Endothelial cell of umbilical vein (primary cell): Measurements from ENCODE around the gene CARD14. TPM values are rescaled to one million over a fixed set of nuclear protein-coding genes. Genes with fewer than 3 reads are reported as not detected.

Source experiments
- BruUV-seq: library from RNA; stranded (reverse); fragments of 400-500 nt; replicated peaks from 2 replicates; lab custom pipeline; 2021; lab: Mats Ljungman, UMichigan
- CTCF ChIA-PET: fragments of 300-600, 350-600 bp; sonication (Branson Sonifier 250); formaldehyde crosslinking; loops from one replicate; lab custom pipeline; 2021; ENCODE audit warnings: antibody characterized with exemption, inconsistent platforms; lab: Charles Lee
- POLR2A ChIA-PET: fragments of 300-600, 350-600 bp; sonication (Branson Sonifier 250); formaldehyde crosslinking; loops from one replicate; lab custom pipeline; 2021; ENCODE audit warnings: antibody characterized with exemption, inconsistent platforms; lab: Charles Lee
- DNase-seq: peaks from one replicate; pipeline ENCODE4 v3.0.0-alpha.2; 2011; ENCODE audit warnings: low read depth, low spot score
- FAIRE-seq: peaks from 2 replicates; lab custom pipeline; 2011; peaks lifted over from hg19 to GRCh38; lab: Jason Lieb, UNC
- H2AFZ ChIP-seq: 2 replicates; pipeline ENCODE4 v1.6.0; 2012; ENCODE audit warnings: low read depth, low read length, control low read depth, inconsistent platforms
- H3K27ac ChIP-seq: 2 replicates; pipeline ENCODE4 v1.5.1; 2011; ENCODE audit warnings: low read depth, mild to moderate bottlenecking, control low read depth, low read length, moderate library complexity; ENCODE audit not compliant: insufficient read depth
- H3K27me3 ChIP-seq, 2 experiments: 2 replicates each; pipeline versions ENCODE4 v1.6.0 to v1.6.1; 2011; ENCODE audit warnings: low read length in 2 of 2, mixed read lengths in 1 of 2; ENCODE audit not compliant: control insufficient read depth in 2 of 2, insufficient read depth in 2 of 2
- H3K36me3 ChIP-seq, 2 experiments: 2 replicates in 1 of 2; 3 replicates in 1 of 2; pipeline ENCODE4 v1.5.1; 2011; ENCODE audit warnings: low read length in 2 of 2, mild to moderate bottlenecking in 1 of 2, moderate library complexity in 1 of 2; ENCODE audit not compliant: control insufficient read depth in 2 of 2, insufficient read depth in 2 of 2; ENCODE audit errors: extremely low read depth in 1 of 2
- H3K4me1 ChIP-seq: 3 replicates; pipeline ENCODE4 v1.5.1; 2011; ENCODE audit warnings: mild to moderate bottlenecking, low read length; ENCODE audit not compliant: control insufficient read depth, insufficient read depth; ENCODE audit errors: extremely low read depth
- H3K4me2 ChIP-seq: 2 replicates; pipeline ENCODE4 v1.6.1; 2011; ENCODE audit warnings: low read length, control low read depth, mixed read lengths; ENCODE audit not compliant: insufficient read depth
- H3K4me3 ChIP-seq, 3 experiments: fragments of 200-600 bp in 1 of 3; sonication (generic), shearing (Covaris generic) in 1 of 3; replicated peaks in 1 of 3; 2 replicates each; pipeline ENCODE4 v1.5.1; 2011 to 2016; ENCODE audit warnings: control low read depth in 3 of 3, low read length in 3 of 3, mild to moderate bottlenecking in 2 of 3, inconsistent platforms in 1 of 3, low read depth in 1 of 3, moderate library complexity in 1 of 3; ENCODE audit not compliant: insufficient read depth in 1 of 3
- H3K79me2 ChIP-seq: 2 replicates; pipeline ENCODE4 v1.6.0; 2012; ENCODE audit warnings: low read length, inconsistent platforms; ENCODE audit not compliant: control insufficient read depth, insufficient read depth
- H3K9ac ChIP-seq: replicated peaks from 2 replicates; pipeline ENCODE3; 2011; ENCODE audit warnings: low read length, control low read depth; ENCODE audit not compliant: insufficient read depth; ENCODE audit errors: extremely low read depth
- H3K9me1 ChIP-seq: replicated peaks from 3 replicates; pipeline ENCODE4 v1.6.0; 2011; ENCODE audit warnings: mild to moderate bottlenecking, low read length; ENCODE audit not compliant: control insufficient read depth, insufficient read depth; ENCODE audit errors: extremely low read depth
- H3K9me3 ChIP-seq: replicated peaks from 2 replicates; pipeline ENCODE4 v1.5.1; 2012; ENCODE audit warnings: low read length, inconsistent platforms; ENCODE audit not compliant: control insufficient read depth, insufficient read depth
- H4K20me1 ChIP-seq: replicated peaks from 2 replicates; pipeline ENCODE3; 2011; ENCODE audit warnings: mild to moderate bottlenecking, low read length; ENCODE audit not compliant: control insufficient read depth, insufficient read depth; ENCODE audit errors: extremely low read depth
- CTCF ChIP-seq, 2 donors: IDR thresholded peaks; 1 replicate in 1 of 2; 2 replicates in 1 of 2; pipeline ENCODE4 v1.5.1; 2011; ENCODE audit warnings: low read length in 2 of 2, mild to moderate bottlenecking in 2 of 2, moderate library complexity in 2 of 2, control low read depth in 1 of 2, inconsistent platforms in 1 of 2, low read depth in 1 of 2; ENCODE audit not compliant: insufficient read depth in 1 of 2; ENCODE audit errors: extremely low read depth in 1 of 2
- MAX ChIP-seq: IDR thresholded peaks from 2 replicates; pipeline ENCODE4 v1.6.1; 2011; ENCODE audit not compliant: insufficient read depth, insufficient read length
- dilution Hi-C: fragments of 300-500 bp; cut with MboI; formaldehyde crosslinking; loops from one replicate; pipeline ENCODE4 v1.15.0; 2019; ENCODE audit warnings: low sequenced_read_pairs; ENCODE audit not compliant: extremely low pct_ligation_motif_present
- intact Hi-C: fragments of 100-400 bp; cut with micrococcal nuclease; formaldehyde crosslinking; loops from one replicate; pipeline ENCODE4 v1.10.0; 2022
- polyA plus RNA-seq, 4 experiments: library from polyadenylated mRNA; depleted of rRNA in 3 of 4; stranded (reverse) in 3 of 4; unstranded in 1 of 4; fragments of >200 nt; gene quantifications; 2 replicates each; pipeline versions ENCODE4 v1.2.1 to v1.2.3, GENCODE V29; 2011 to 2012; ENCODE audit warnings: missing spikeins in 1 of 4
- total RNA-seq: library from RNA; stranded (reverse); gene quantifications from 2 replicates; pipeline ENCODE4 v1.2.3, GENCODE V29; 2021

Gene CARD14
- total and polyA plus RNA-seq, 2 donors (not counting 3 experiments of a cell fraction or from before 2014, with no cell fraction given): not detected

DNA sequence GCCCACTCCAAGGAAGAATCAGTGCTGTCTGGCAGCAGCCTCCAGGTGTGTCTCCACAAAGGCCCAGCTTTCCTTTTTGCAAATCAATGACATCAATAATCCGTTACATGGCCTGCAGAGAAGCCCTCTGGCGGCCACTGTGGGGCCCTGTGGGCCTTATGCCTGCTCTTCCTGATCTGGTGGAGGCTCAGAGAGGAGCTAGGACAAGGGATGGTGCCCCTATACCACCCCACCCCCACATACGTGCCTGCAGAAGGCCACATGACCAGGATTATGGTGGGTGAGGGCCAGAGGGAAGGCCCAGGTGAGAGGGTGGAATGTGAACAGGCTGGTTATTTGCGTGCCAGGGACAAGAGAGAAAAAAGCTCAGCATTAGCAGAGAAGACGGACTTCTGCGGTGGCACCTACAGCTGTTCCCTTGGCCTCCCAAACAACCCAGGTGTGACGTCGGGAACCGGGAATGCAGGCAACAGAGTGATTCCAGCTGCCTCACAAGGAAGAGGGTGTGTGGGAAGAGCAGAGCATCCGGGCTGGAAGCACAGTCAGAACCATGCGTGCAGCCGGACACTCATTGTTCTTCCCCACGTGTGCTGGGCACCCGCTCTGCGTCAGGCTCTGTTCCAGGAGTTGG lies 45.4 kb upstream of the CARD14 start:
- Histone ChIP-seq H4K20me1 (no peaks in the 10 kb centered on the region), H3K9ac (no peak overlapping the region), H3K4me2 (no peak overlapping the region), H3K27me3 (peaks cover 18 to 19% of the 10 kb centered on the region in 2 experiments), H3K79me2 (no peaks in the 10 kb centered on the region), H3K4me1 (no peaks in the 10 kb centered on the region), H3K9me1 (no peaks in the 10 kb centered on the region), H3K9me3 (no peaks in the 10 kb centered on the region), H3K27ac (no peak overlapping the region), H3K36me3 (no peaks in the 10 kb centered on the region), H3K4me3 (no peak overlapping the region), H2AFZ (no peak overlapping the region)
- no TSS peak for BruUV-seq
- intact Hi-C loops: loop anchor here (1.0 to 5.0 kb wide), 2 partner anchors 42 to 117 kb away; no protein-coding TSS in a partner anchor
- DNase-seq: peak; percentile 23
- CTCF ChIA-PET: interaction anchor here (0.7 to 2.3 kb wide), 23 partner anchors 8 to 335 kb away, joined by 3 to 70 read pairs (median 4); partner anchors contain the start of genes EIF4A3 and GAA
- no peak for FAIRE-seq
- POLR2A ChIA-PET: no interaction called here
- dilution Hi-C loops: no loop called here
- peak; percentile 25 to 66 for TF ChIP-seq CTCF (IDR thresholded peaks at IDR 0.05; ENCODE audit: extremely low read depth in 1 of 2, insufficient read depth in 1 of 2, low read depth in 1 of 2, low read length in 2 of 2)
- no peak for TF ChIP-seq MAX
